NCI-H1105 (cell line): ENCODE results near the gene RMDN3.

ENCODE experiments used
- DNase-seq: peaks from one replicate; lab custom pipeline; 2025; lab: John Stamatoyannopoulos, UW

Gene RMDN3, protein sequence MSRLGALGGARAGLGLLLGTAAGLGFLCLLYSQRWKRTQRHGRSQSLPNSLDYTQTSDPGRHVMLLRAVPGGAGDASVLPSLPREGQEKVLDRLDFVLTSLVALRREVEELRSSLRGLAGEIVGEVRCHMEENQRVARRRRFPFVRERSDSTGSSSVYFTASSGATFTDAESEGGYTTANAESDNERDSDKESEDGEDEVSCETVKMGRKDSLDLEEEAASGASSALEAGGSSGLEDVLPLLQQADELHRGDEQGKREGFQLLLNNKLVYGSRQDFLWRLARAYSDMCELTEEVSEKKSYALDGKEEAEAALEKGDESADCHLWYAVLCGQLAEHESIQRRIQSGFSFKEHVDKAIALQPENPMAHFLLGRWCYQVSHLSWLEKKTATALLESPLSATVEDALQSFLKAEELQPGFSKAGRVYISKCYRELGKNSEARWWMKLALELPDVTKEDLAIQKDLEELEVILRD

DNA sequence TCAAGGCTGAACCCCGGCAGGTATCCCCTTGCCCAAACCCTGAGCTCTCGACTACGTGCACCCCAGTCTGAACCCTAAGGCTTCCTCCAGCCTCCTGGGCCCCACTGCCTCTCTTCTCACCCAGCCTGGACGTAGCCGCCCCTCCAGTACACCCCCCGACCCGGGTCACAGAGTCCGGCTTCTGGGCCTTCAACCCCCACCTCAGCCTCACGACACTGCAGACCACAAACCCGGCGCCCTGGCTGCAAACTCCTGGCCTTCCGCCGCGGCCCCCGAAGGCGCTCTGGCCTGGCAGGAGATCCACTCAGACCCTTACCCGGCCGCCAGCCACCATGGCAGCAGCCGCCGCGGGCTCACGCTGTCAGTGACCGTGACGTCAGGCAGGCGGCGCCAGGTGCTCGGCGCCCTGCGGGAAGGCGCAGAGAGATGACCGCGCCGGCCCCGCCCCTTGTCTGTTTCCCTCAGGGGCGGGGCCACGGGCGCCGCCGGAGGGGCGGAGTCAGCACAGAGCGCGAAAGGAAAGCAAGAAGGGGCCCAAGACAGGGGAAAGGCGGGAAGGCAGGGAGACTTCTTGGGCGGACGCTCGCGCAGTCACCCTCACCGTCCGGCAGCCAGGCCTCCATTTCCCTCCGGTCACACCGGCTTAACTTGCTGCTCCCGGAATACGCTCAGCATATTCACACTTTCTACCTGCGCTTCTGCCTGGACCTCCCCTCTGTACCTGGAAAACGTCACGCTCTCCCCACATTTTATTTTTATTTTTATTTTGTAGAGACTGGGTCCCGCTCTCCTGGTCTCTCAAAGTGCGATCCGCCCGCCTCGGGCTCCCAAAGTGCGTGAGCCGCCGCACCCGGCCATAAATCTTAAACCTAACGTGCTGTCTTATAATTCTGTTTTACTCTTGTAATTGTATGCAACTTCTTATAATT, at the start of gene RMDN3:
Gene RMDN3 (minus strand): TSS at position 372 of the 929 bp plus-strand sequence. CDS start 471 bp downstream, outside the sequence.
- peak; percentile 77 for DNase-seq

- DNase-seq, result no peak
Observed at GRCh38 chr15:40803688-40804087, 48.6 kb upstream of the RMDN3 start.

DNA sequence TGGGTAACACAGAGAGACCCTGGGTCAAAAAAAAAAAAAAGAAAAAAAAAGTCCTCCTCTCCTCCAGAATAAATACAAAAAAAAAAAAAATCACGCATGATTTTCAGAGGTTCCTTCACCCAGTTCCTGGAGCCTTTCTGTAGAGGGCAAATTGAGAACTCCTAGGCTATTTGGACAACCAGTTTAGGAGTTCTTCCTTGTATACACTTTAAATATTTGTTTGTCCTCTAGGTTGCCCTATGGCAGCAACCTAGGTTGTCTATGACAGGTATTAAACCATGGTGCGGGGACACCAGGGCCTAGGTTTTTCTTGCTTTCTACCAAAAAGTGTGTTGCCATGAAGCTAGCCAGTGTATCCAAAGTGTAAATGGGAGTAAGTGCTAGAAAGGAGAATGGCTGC, 48.0 kb upstream of the RMDN3 start:
- no peak for DNase-seq

GRCh38 chr15:40799523-40799922, 44.5 kb upstream of the RMDN3 start:
- no peak for DNase-seq

GRCh38 chr15:40796512-40796911, 41.5 kb upstream of the RMDN3 start:
- DNase-seq, result no peak

- no peak for DNase-seq
Observed at GRCh38 chr15:40796041-40796440, 41.0 kb upstream of the RMDN3 start.

GRCh38 chr15:40793216-40793989, 38.3 kb upstream of the RMDN3 start:
- DNase-seq, result no peak

GRCh38 chr15:40792394-40792793, 37.3 kb upstream of the RMDN3 start:
- no peak for DNase-seq

DNA sequence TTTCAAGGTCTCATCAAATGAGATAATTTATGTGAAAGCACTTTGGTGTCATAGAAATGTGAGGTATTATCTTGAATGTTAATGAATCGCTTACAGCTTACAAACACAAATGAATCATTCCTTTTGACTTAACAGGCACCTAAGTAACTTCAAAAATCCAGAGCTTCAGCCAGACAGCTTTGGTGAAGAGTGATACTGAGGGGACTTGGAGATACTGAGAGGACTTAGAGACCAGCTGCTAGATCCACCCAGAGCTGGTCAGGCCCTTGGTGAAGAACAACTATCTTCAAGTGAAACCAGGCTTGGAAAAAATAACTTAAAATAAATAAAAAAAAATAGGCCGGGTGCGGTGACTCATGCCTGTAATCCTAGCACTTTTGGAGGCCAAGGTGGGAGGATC, 35.7 kb upstream of the RMDN3 start:
- no peak for DNase-seq

DNA sequence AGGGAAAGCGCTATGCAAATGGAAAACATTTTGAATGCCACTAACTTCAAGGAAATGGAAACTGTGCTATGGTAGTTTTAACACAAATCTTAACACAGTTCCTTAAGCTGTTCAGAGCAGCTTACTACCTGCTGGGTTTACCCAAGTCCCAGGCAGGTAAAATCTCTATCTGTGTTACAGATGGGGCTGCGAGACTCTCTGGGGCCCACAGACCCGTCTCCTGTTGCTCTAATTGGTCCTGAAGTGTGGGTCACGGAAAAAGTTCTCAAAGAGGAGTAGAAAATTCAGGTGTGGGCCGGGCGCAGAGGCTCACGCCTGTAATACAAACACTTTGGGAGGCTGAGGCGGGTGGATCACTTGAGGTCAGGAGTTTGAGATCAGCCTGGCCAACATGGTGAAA, 34.9 kb upstream of the RMDN3 start:
- DNase-seq, result no peak

GRCh38 chr15:40789119-40789518, 34.1 kb upstream of the RMDN3 start:
- DNase-seq, result no peak

DNA sequence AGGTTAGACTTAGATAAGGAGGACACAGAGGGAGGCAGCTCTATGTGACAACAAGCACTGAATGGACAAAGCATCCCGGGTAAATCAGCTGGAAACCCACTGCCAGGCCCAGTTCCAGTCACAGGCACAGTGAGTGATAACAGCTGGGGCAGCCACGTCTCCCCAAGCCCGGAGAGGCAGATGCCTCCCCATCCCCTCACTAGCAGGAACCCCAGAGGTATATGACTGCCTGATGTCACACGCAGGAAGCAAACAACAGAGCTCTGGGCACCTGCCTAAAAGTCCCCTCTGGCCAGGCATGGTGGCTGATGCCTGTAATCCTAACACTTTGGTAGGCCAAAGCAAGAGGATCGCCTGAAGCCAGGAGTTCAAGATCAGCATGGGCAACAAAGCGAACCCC, 32.9 kb upstream of the RMDN3 start:
- DNase-seq, result no peak

DNA sequence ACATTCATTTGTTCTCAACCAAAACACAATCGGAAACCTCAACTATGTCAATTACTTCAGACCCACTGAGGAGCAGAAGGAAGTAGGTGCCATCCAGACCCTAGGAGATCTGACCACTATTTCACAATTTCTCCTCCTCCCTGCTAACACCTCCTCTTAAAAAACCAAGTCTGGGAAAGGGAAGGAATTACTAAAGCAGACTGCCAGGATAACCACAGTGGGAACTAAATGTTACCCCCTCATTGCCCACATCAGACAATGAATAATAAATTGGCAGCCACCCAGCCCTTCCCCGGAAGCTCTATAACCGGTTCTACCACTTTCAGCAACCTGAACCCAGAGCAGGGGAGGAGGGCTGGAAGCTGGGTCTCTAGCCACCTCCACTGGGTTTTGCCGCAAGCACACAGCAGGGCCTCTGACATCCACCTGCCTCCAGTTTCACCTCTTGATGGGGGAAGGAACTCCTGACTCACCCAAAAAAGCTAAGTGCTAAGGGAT, 32.3 kb upstream of the RMDN3 start:
- DNase-seq, result peak; percentile 87

GRCh38 chr15:40785814-40786213, 30.8 kb upstream of the RMDN3 start:
- no peak for DNase-seq

- DNase-seq, result no peak
Observed at GRCh38 chr15:40785164-40785563, 30.1 kb upstream of the RMDN3 start.

DNA sequence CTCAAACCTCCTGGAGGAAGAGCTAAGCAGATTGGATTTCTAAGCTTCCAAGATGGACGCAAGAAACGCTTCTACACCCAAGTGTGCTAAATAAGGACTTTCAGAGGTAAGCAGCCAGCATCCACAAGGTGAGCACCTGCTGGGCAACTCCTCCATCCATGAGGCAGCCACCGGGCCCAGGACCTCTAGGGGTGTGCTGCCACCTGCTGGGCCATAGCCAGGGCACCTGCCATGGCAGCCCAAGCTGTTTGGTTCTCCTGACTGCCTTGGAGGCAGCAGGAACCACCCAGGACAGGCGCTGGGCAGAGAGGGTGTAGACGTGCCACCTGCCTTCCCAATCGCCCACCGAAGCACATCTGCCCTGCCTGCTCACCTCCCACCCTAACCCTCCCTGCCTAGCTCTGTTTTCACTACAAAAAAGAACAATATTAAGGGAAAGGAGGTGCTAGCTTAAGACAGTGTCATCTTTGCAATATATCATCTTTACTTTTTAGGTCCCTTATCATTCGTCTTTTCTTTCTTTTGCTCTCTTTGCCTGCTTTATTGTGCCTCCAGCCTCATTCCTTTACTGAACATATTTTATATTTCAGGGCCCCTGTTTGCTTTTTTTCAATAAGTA, 27.7 kb upstream of the RMDN3 start:
- peak; percentile 65 for DNase-seq

DNA sequence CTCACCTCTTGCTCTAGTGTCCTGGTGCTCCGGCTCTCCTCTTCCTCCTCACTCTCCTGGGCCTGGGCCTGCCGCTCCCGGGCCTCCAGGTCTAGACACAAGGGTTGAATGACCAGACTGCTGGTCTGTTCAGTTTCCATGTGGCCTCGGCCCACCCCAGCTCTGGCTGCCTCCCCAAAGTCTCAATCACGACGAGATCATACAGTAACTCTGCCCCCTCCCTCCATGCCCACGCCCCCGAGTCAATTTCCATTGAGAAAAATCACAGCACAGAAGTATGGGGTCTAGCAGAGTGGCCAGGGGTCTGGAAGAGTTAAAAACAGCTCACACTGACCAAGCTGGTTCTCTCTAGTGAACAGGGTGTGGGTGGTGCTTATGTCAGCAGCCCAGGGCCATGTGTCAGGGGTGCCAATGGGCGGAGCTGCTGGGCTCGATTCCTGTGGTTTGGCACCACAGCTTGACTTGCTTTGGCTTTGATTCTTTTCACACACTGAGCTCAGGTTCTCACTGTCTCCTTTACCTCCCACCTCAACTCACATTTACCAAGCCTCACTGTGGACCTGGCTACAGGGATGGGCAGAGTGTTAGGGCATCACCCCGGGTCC, 21.6 kb upstream of the RMDN3 start:
- no peak for DNase-seq

DNA sequence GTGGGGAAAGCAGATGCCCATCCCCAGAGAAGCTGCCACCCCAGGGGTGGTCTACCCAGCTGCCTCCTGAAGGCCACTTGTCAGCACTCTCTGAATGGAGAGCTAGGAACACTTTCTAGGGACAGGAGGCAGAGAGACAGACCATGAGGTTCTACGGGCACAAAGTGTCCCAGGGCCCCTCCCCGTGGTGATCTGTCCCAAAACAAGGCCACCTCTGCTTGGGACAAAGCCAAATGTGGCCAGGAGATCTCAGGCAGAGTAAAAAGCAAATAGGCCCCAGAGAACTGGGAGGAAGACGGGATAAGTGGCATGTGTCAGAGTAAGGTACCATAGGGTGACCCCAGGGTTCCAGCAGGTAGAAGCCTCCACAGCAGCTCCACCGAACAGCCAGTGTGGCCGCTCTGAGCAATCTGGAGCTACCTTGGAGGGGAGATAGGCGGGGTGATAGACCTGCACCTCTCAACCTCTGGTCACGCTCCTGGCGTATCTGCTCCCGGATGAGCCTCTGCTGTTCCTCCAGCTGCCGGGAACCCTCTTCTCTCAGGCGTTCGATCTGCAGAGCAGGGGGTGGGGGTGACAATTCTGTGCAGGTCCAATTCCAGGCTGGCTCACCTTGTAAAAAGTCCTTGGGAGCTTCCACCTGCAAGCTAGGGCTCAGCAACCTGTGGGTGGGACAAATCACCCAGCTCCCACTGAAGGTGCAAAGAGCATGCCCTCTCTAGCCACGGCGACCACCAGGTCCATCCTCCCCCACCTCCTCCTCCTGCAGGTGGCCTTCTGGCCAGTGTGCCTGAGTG, 20.9 kb upstream of the RMDN3 start:
- DNase-seq, result no peak

DNA sequence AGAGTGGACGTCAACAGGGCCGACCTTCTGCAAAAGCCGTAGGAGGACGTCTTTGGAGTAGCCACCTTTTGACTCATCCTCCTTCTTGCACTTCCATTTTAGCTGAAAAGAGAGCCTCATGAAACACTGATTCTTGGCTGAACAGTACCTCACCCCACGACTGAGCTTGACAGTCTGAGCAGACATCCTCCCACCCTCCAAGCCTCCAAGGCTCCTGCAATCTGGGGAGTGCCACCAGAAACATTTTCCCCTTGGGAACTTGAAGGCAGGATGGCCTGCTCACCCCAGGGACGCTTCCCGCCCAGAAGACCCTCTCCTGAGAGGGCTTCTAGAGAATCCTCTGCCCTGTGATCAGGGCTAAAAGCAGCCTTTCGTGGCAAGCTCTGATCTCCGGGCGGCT, 20.0 kb upstream of the RMDN3 start:
- DNase-seq, result no peak

DNA sequence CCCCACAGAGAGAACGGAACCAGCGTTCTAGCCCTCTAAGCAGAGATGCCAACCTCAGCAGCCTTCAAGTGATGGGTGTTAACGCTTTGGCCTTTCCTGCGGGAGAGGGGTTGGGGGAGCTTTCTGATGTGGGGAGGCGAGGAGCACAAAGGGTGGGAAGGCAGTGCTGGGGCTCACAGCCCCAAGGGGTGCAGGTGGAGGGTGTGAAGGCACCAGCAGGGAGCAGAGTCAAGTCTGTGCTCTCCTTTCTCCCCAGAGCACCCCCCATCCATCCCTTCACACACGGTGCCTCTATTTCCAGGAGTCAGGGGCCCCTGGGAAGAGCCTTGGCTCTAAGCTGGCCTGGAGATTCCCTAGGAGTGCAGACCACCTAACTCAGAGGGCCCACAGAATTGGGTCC, 18.8 kb upstream of the RMDN3 start:
- no peak for DNase-seq
